Naive thymus-derived CD8-positive, alpha-beta T cell (primary cell): ENCODE measurements around the gene CCSER1. TPM values are rescaled to one million over a fixed set of nuclear protein-coding genes. Genes with fewer than 3 reads are reported as not detected.
"Not testable (repeated sequence)": the region's sequence is repeated elsewhere in the genome, so short reads cannot be mapped to it uniquely, and the experiment has no call there.

Experiments
- ATAC-seq, 2 donors: fragments of 150-1000 bp; cut with Tn5 transposase in 1 of 2; sonication (Bioruptor Pico), chemical (Tn5 transposase) in 1 of 2; 1 replicate in 1 of 2; 2 replicates in 1 of 2; pipeline ENCODE4 v1.10.0; 2021; ENCODE audit warnings: mild to moderate bottlenecking in 2 of 2, moderate library complexity in 2 of 2
- POLR2A ChIA-PET: fragments of 350-600 bp; sonication (Branson Sonifier 250); formaldehyde crosslinking; loops from one replicate; lab custom pipeline; 2021; ENCODE audit warnings: antibody characterized with exemption; lab: Charles Lee
- DNase-seq, 10 donors: peaks; one replicate each; pipeline versions ENCODE4 v3.0.0 to v3.0.0-alpha.2; 2020 to 2022
- H3K27ac Mint-ChIP-seq, 10 donors: one replicate each; pipeline ENCODE4 v1.8.0; 2020 to 2022; ENCODE audit warnings: mild to moderate bottlenecking in 10 of 10, mixed read lengths in 10 of 10, moderate library complexity in 4 of 10, inconsistent platforms in 1 of 10
- H3K27me3 Mint-ChIP-seq, 5 donors: one replicate each; pipeline ENCODE4 v1.8.0; 2021 to 2022; ENCODE audit warnings: mixed read lengths in 5 of 5
- H3K36me3 Mint-ChIP-seq, 3 donors: one replicate each; pipeline ENCODE4 v1.8.0; 2020 to 2022; ENCODE audit warnings: mixed read lengths in 3 of 3, mild to moderate bottlenecking in 2 of 3, inconsistent platforms in 1 of 3
- H3K4me1 Mint-ChIP-seq, 4 donors: one replicate each; pipeline ENCODE4 v1.8.0; 2021 to 2022; ENCODE audit warnings: mixed read lengths in 4 of 4
- H3K4me3 Mint-ChIP-seq, 10 donors: one replicate each; pipeline ENCODE4 v1.8.0; 2020 to 2022; ENCODE audit warnings: mild to moderate bottlenecking in 10 of 10, mixed read lengths in 10 of 10, moderate library complexity in 6 of 10, inconsistent platforms in 1 of 10
- H3K9me3 Mint-ChIP-seq, 9 donors: one replicate each; pipeline ENCODE4 v1.8.0; 2020 to 2022; ENCODE audit warnings: mixed read lengths in 9 of 9, mild to moderate bottlenecking in 3 of 9, inconsistent platforms in 1 of 9, moderate library complexity in 1 of 9
- polyA plus RNA-seq, 3 donors: library from polyadenylated mRNA; unstranded; fragments of 300-500 nt; fragmentation: Illumina TruSeq; gene quantifications; one replicate each; pipeline ENCODE4 v1.2.3, GENCODE V29; 2021
- total RNA-seq, 8 experiments: library from RNA in 2 of 8; stranded (reverse) in 2 of 8; gene quantifications; one replicate each; pipeline ENCODE4 v1.2.3 and lab custom pipeline; 2021 to 2026

Gene CCSER1
- total and polyA plus RNA-seq, 5 experiments from 2014 or later: 0.19 to 0.47 TPM; not detected in 3

GRCh38 chr4:90290345-90290744 lies 163.2 kb downstream of the CCSER1 start:
- Mint-ChIP-seq H3K27me3 (no peaks in the 10 kb centered on the region), H3K4me1 (no peaks in the 10 kb centered on the region), H3K36me3 (no peaks in the 10 kb centered on the region), H3K4me3 (no peak overlapping the region), H3K27ac (no peak overlapping the region), H3K9me3 (no peaks in the 10 kb centered on the region)
- POLR2A ChIA-PET: no interaction called here
- ATAC-seq (no peak), DNase-seq (no peak)

GRCh38 chr4:90292438-90292837 lies 165.2 kb downstream of the CCSER1 start:
- DNase-seq (no peak), ATAC-seq (no peak)
- Mint-ChIP-seq H3K4me3 (no peak overlapping the region), H3K27ac (no peak overlapping the region), H3K36me3 (no peaks in the 10 kb centered on the region), H3K9me3 (no peaks in the 10 kb centered on the region), H3K27me3 (no peaks in the 10 kb centered on the region), H3K4me1 (no peaks in the 10 kb centered on the region)
- POLR2A ChIA-PET: no interaction called here

GRCh38 chr4:90293320-90293719 lies 166.1 kb downstream of the CCSER1 start:
- Mint-ChIP-seq H3K4me1 (no peaks in the 10 kb centered on the region), H3K27ac (no peak overlapping the region), H3K4me3 (no peak overlapping the region), H3K9me3 (no peaks in the 10 kb centered on the region), H3K27me3 (no peaks in the 10 kb centered on the region), H3K36me3 (no peaks in the 10 kb centered on the region)
- no peak for ATAC-seq
- POLR2A ChIA-PET: no interaction called here
- no peak for DNase-seq

GRCh38 chr4:90299373-90299772 lies 172.2 kb downstream of the CCSER1 start:
- no peaks in the 10 kb centered on the region for H3K4me1 Mint-ChIP-seq
- ATAC-seq (no peak), DNase-seq (no peak)
- no peak overlapping the region for H3K27ac Mint-ChIP-seq
- POLR2A ChIA-PET: no interaction called here
- H3K4me3 Mint-ChIP-seq: no peak overlapping the region
- H3K9me3 Mint-ChIP-seq: peaks cover 0 to 6% (median 0%) of the 10 kb centered on the region in 9 donors
- no peaks in the 10 kb centered on the region for H3K36me3 Mint-ChIP-seq
- peaks cover 0 to 2% (median 0%) of the 10 kb centered on the region in 5 donors for H3K27me3 Mint-ChIP-seq

- no peak for ATAC-seq
- H3K4me3 Mint-ChIP-seq: no peak overlapping the region
- no peaks in the 10 kb centered on the region for H3K36me3 Mint-ChIP-seq
- H3K4me1 Mint-ChIP-seq: no peaks in the 10 kb centered on the region
- no peak overlapping the region for H3K27ac Mint-ChIP-seq
- H3K9me3 Mint-ChIP-seq: peaks cover 0 to 3% (median 0%) of the 10 kb centered on the region in 9 donors
- no peaks in the 10 kb centered on the region for H3K27me3 Mint-ChIP-seq
- no peak for DNase-seq
- POLR2A ChIA-PET: no interaction called here
These were observed 179.6 kb downstream of the CCSER1 start for GRCh38 chr4:90306810-90307209.

GRCh38 chr4:90317140-90317539 lies 189.9 kb downstream of the CCSER1 start:
- POLR2A ChIA-PET, ATAC-seq, DNase-seq, H3K27ac Mint-ChIP-seq, H3K4me3 Mint-ChIP-seq, H3K27me3 Mint-ChIP-seq, H3K9me3 Mint-ChIP-seq, H3K36me3 Mint-ChIP-seq, H3K4me1 Mint-ChIP-seq: not testable (repeated sequence)

- Mint-ChIP-seq H3K27ac (no peak overlapping the region), H3K36me3 (no peaks in the 10 kb centered on the region), H3K4me1 (no peaks in the 10 kb centered on the region), H3K9me3 (no peaks in the 10 kb centered on the region), H3K4me3 (no peak overlapping the region), H3K27me3 (no peaks in the 10 kb centered on the region)
- POLR2A ChIA-PET: no interaction called here
- DNase-seq (no peak), ATAC-seq (no peak)
These were observed 190.6 kb downstream of the CCSER1 start for GRCh38 chr4:90317785-90318184.

GRCh38 chr4:90318193-90318592 lies 191.0 kb downstream of the CCSER1 start:
- no peaks in the 10 kb centered on the region for H3K27me3 Mint-ChIP-seq
- H3K9me3 Mint-ChIP-seq: no peaks in the 10 kb centered on the region
- POLR2A ChIA-PET: no interaction called here
- DNase-seq (no peak), ATAC-seq (no peak)
- H3K27ac Mint-ChIP-seq: no peak overlapping the region
- no peaks in the 10 kb centered on the region for H3K36me3 Mint-ChIP-seq
- no peak overlapping the region for H3K4me3 Mint-ChIP-seq
- no peaks in the 10 kb centered on the region for H3K4me1 Mint-ChIP-seq

GRCh38 chr4:90328558-90328957 lies 201.4 kb downstream of the CCSER1 start:
- no peak for ATAC-seq
- H3K4me1 Mint-ChIP-seq: no peaks in the 10 kb centered on the region
- POLR2A ChIA-PET: no interaction called here

GRCh38 chr4:90330546-90330945 lies 203.4 kb downstream of the CCSER1 start:
- H3K9me3 Mint-ChIP-seq: peaks cover 0 to 5% (median 0%) of the 10 kb centered on the region in 9 donors
- ATAC-seq (no peak), DNase-seq (no peak)
- H3K27me3 Mint-ChIP-seq: peaks cover 0 to 3% (median 0%) of the 10 kb centered on the region in 5 donors
- H3K4me3 Mint-ChIP-seq: no peak overlapping the region
- H3K36me3 Mint-ChIP-seq: no peaks in the 10 kb centered on the region
- no peak overlapping the region for H3K27ac Mint-ChIP-seq
- no peaks in the 10 kb centered on the region for H3K4me1 Mint-ChIP-seq
- POLR2A ChIA-PET: no interaction called here

More at GRCh38 chr4:90328558-90328957, 201.4 kb downstream of the CCSER1 start:
- Mint-ChIP-seq H3K4me3 (no peak overlapping the region), H3K27ac (no peak overlapping the region), H3K27me3 (peaks cover 0 to 3% (median 0%) of the 10 kb centered on the region in 5 donors), H3K9me3 (peaks cover 0 to 9% (median 0%) of the 10 kb centered on the region in 9 donors), H3K36me3 (no peaks in the 10 kb centered on the region)
- DNase-seq: no peak

- Mint-ChIP-seq H3K27me3 (peaks cover 0 to 3% (median 0%) of the 10 kb centered on the region in 5 donors), H3K9me3 (peaks cover 0 to 8% (median 0%) of the 10 kb centered on the region in 9 donors), H3K36me3 (no peaks in the 10 kb centered on the region), H3K4me1 (no peaks in the 10 kb centered on the region), H3K27ac (no peak overlapping the region), H3K4me3 (no peak overlapping the region)
- DNase-seq (no peak), ATAC-seq (no peak)
- POLR2A ChIA-PET: no interaction called here
These were observed 218.5 kb downstream of the CCSER1 start for GRCh38 chr4:90345549-90346215.

- no peak overlapping the region for H3K27ac Mint-ChIP-seq
- no peaks in the 10 kb centered on the region for H3K36me3 Mint-ChIP-seq
- no peaks in the 10 kb centered on the region for H3K4me1 Mint-ChIP-seq
- H3K4me3 Mint-ChIP-seq: no peak overlapping the region
- POLR2A ChIA-PET: no interaction called here
- peaks cover 0 to 8% (median 0%) of the 10 kb centered on the region in 9 donors for H3K9me3 Mint-ChIP-seq
- ATAC-seq (no peak), DNase-seq (no peak)
- peaks cover 0 to 3% (median 0%) of the 10 kb centered on the region in 5 donors for H3K27me3 Mint-ChIP-seq
These were observed 222.4 kb downstream of the CCSER1 start for GRCh38 chr4:90349636-90350035.

- Mint-ChIP-seq H3K36me3 (no peaks in the 10 kb centered on the region), H3K4me3 (no peak overlapping the region), H3K4me1 (no peaks in the 10 kb centered on the region), H3K9me3 (no peaks in the 10 kb centered on the region), H3K27me3 (no peaks in the 10 kb centered on the region), H3K27ac (no peak overlapping the region)
- ATAC-seq (no peak), DNase-seq (no peak)
- POLR2A ChIA-PET: no interaction called here
These were observed 230.0 kb downstream of the CCSER1 start for GRCh38 chr4:90357117-90357710.

GRCh38 chr4:90375081-90375480 lies 247.9 kb downstream of the CCSER1 start:
- H3K36me3 Mint-ChIP-seq: no peaks in the 10 kb centered on the region
- DNase-seq (no peak), ATAC-seq (no peak)
- POLR2A ChIA-PET: no interaction called here
- no peaks in the 10 kb centered on the region for H3K27me3 Mint-ChIP-seq
- H3K27ac Mint-ChIP-seq: no peak overlapping the region
- H3K9me3 Mint-ChIP-seq: peaks cover 0 to 5% (median 0%) of the 10 kb centered on the region in 9 donors
- H3K4me1 Mint-ChIP-seq: no peaks in the 10 kb centered on the region
- no peak overlapping the region for H3K4me3 Mint-ChIP-seq
